GM19238 (cell line): ENCODE measurements around the gene LTF.
A peak's percentile ranks its signal among the peaks of the same experiment; 100 is the strongest.
"Not testable (repeated sequence)": the region's sequence is repeated elsewhere in the genome, so short reads cannot be mapped to it uniquely, and the experiment has no call there.

Source experiments
- DNase-seq: peaks from one replicate; pipeline ENCODE4 v3.0.0; 2011; ENCODE audit warnings: low spot score; ENCODE audit not compliant: insufficient read length

The LTF gene

GRCh38 chr3:46416125-46416810 is 48.4 kb downstream of the LTF start:
- no peak for DNase-seq

DNA sequence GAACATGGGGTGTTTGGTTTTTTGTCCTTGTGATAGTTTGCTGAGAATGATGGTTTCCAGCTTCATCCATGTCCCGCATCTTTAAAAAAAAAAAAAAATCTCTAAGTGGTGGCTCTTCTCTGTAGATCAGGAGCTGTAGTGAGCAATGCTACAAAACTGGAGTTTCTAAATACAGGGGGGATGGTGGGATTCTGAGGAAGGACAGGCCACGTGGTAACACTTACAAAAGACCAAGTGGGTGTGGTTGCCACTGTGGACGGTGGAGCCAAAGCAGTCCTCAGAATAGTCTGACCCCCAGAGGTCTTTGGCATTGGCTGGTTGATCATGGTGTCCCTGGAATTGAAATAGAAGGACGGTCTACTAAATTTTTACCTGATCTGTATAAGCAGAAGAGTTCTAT is 50.0 kb downstream of the LTF start:
- no peak for DNase-seq

DNA sequence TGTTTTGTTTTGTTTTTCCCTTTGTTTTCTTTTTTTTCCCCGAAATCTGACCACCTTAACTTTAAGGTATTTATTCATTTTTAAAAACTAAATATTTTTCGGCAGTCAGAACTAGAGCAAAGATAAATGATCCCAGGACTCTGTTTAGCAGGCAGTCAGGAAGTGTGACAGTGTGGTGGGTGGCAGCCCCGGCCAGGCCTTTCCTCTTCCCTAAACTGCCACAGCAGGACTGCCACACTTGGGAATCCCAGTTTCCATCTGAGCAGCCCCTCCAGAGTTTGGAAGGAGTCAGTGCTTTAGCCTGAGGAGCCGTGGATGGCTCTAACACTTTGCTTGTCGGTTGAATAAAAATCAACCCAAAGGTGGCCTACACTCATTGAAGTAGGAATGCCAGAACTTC is 50.8 kb downstream of the LTF start:
- DNase-seq, result no peak

DNA sequence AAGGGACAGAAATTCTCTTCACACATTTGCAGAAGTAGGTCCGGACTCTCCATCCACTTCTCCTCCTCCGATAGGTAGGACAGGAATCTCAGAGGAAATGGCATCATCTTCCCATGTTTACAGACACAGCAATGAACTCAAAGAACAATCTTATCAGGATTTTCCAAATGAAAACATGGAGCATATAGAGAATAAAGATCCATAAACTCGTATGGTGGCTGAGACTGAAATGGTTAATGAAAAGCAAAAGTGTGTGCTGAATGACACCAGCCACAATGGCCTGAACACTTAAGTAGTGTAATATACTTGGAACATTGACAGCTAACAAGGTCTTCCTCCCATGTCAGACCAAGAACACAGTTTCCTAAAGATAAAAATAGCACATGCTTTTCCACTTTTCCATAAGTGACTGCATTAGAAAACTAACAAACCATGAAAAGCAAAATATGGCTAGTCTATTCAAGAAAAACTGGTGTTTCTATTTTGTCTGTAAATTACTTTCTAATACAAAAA is 51.9 kb downstream of the LTF start:
- DNase-seq, result no peak

GRCh38 chr3:46411271-46411670 is 53.4 kb downstream of the LTF start:
- DNase-seq, result no peak

DNA sequence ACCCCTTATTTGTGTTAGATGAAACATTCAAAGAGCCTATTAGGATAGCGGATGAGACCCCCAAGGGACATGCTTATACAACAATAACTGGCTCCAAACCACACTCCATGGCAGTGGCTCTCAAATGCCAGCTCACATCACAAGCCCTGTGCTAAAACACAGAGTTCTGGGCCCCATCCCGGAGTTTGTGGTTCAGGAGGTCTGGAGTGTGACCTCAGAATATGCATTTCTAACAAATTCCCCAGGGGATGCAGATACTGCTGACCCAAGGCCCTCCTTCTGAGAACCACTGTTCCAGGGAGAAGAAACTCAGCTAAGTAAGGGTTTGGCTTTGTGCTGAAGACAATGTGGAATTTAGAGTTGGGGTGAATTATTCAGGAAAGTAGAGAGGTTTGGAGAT is 54.0 kb downstream of the LTF start:
- DNase-seq, result no peak

GRCh38 chr3:46409739-46410489 is 54.8 kb downstream of the LTF start:
- no peak for DNase-seq

DNA sequence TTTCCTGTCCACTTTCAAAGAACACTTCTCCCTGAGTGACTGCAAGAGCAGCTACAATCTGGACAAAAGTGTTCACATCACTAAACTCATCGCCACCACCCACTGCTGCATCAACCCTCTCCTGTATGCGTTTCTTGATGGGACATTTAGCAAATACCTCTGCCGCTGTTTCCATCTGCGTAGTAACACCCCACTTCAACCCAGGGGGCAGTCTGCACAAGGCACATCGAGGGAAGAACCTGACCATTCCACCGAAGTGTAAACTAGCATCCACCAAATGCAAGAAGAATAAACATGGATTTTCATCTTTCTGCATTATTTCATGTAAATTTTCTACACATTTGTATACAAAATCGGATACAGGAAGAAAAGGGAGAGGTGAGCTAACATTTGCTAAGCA is 55.9 kb downstream of the LTF start:
- DNase-seq, result no peak

DNA sequence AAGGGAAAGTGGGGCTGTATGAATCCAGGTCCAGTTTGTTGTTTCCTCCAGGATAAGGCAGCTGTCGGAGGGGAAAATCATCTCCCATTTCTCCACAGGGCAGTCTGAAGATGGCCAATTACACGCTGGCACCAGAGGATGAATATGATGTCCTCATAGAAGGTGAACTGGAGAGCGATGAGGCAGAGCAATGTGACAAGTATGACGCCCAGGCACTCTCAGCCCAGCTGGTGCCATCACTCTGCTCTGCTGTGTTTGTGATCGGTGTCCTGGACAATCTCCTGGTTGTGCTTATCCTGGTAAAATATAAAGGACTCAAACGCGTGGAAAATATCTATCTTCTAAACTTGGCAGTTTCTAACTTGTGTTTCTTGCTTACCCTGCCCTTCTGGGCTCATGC is 56.7 kb downstream of the LTF start:
- DNase-seq, result no peak

DNA sequence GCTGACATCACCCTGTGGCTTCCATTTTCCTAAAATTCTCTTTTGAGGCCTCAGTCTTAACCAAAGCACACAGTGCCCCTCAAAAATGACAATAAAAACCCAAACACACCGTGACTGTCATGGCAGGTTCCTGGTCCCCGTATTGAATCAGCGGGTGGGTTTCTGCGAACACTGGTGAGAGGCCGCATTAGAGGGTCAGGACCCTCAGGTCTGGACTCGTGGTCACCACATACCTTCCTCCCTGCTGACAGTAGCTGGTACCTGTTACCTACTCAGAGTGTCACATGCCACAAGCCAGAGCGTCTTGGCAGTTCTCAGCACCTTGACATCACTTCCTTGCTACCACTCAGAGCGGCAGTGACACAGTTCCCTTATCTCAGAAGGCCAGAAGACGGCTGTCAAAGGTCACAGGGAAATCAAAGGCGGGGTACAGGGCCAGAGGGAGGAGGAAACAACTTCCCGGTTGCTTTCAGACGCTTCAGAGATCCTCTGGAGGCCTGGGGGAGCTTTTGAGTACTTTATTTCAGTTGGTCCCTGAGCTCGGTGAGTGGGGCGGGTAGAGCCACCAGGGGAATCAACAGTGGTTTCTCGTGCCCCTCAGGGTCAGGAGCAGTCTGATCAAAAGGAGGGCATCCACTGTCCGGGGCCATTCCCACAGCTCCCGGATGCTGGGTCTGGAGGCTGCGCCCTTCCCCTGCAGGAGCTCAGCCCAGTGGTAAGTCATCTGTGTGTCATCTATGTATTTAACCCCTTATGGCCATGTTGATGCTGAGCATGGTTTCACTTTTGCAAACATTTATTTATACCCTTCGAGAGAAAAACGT is 57.7 kb downstream of the LTF start, which contains the start of the genes CCR5AS and CCRL2:
TSS of gene CCR5AS (minus strand) at position 279 of the 824 bp plus-strand sequence.
TSS of gene CCRL2 (plus strand) at position 472 of the 824 bp plus-strand sequence. CDS start 821 bp downstream, outside the sequence.
- DNase-seq, result peak; percentile 40

GRCh38 chr3:46406443-46406787 is 58.3 kb downstream of the LTF start:
- no peak for DNase-seq

GRCh38 chr3:46405301-46406019 is 59.2 kb downstream of the LTF start:
- DNase-seq, result no peak

DNA sequence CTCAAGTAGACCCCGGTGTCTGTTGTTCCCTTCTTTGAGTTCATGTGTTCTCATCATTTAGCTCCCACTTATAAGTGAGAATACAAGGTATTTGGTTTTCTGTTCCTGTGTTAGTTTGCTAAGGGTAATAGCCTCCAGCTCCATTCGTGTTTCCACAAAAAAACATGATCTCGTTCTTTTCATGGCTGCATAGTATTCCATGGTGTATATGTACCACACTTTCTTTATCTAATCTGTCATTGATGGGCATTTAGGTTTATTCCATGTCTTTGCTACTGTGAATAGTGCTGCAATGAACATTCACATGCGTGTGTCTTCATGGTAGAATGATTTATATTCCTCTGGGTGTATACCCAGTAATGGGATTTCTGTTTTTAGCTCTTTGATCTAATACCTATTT is 61.8 kb downstream of the LTF start:
- not testable (repeated sequence) for DNase-seq

DNA sequence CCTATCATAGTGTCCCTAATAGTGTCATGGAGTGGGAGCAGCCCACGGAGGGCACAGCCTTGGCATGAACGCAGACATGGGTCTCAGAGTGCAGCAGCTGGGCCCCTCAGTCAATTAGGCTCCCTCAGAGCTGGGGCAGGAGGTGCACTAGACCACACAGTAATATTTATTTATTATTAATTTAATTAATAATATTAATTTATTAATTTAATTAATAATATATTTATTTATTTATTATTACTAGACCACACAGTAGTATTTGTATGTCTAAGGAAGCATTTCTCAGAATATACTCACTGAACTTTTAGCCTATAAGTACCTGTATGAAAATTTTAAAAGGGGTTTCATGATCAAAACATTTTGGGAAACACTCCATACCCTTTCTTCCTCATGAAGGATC is 63.1 kb downstream of the LTF start:
- DNase-seq, result no peak

DNA sequence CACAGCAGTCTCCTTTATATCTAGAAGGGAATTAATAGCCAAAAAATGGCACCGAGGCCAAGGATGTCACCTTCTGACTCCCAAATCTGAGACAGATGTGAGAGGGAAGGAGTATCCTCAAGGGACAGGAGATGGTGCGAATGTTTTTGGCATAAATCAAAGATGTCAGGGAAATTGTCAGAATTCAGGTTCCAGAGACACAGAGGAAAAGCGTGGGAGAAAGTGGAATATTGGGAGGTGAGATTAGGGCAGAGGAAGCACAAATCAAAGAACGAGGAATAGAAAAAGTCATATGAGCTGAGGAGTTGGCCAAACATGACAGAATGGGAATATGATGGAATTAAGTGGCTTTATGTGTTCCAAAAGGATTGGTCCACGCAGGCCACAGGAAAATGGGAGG is 63.9 kb downstream of the LTF start:
- no peak for DNase-seq

DNA sequence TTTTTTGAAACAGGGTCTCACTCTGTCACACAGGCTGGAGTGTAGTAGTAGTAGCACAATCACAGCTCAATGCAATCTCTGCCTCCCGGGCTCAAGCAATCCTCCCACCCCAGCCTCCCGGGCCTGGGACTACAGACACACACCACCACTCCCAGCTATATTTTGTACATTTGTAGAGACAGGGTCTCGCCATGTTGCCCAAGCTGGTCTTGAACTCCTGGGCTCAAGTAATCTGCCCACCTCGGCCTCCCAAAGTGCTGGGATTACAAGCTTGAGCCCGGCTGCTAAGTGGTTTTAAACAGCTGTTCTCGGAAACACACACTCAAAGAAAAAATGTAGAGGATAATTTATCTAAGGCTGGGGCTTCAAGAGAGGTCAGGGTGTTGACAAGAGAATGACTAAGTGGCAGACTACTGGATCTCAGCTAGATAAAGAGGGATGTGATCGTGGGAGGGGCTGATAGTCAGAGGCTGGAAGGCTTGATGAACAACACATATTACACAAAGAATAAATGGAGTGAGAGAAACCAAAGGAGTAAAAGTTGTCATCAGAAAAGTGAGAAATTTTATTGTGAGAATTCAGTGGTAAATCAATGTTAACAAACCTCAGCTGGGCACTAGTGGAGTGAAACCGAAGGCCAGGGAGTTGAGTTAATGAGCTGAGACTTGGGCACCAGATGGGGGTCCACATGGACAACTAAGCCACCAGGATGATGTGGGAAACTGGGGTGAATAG is 64.5 kb downstream of the LTF start:
- DNase-seq, result no peak

DNA sequence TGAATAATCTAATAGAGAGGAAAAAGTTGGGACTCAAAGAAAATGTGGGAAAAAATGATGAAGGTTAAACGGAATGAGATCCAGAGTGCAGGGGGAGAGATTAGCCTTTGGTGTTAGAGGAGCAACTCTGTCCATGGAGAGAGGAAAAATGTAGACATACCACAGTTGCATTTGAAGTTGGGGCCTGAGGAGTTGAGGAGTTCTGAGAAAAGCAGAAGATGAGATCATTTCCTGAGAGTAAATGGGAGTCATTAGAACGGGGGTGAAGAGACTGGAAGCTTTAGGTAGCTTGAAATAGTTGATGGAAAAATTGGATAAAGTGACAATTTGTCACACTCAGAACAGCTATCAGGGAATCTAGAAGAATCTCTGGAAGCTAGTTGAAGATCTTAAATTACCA is 65.1 kb downstream of the LTF start:
- no peak for DNase-seq

GRCh38 chr3:46399098-46399497 is 65.6 kb downstream of the LTF start:
- no peak for DNase-seq

- DNase-seq, result no peak
Observed at GRCh38 chr3:46398186-46398955, 66.3 kb downstream of the LTF start.

- DNase-seq, result no peak
Observed at GRCh38 chr3:46397111-46397510, 67.6 kb downstream of the LTF start.
